Epithelial cell of proximal tubule (primary cell): ENCODE data around the gene DUSP8. TPM values are rescaled to one million over a fixed set of nuclear protein-coding genes. Genes with fewer than 3 reads are reported as not detected.
A peak's percentile ranks its signal among the peaks of the same experiment; 100 is the strongest.
"Not testable (repeated sequence)": the region's sequence is repeated elsewhere in the genome, so short reads cannot be mapped to it uniquely, and the experiment has no call there.

Experiments used
- DNase-seq: peaks from one replicate; pipeline ENCODE4 v3.0.0-alpha.2; 2011; ENCODE audit warnings: low read depth
- H3K4me3 ChIP-seq: 2 replicates; pipeline ENCODE4 v1.5.1; 2011; ENCODE audit warnings: low read depth, mild to moderate bottlenecking, low read length
- CTCF ChIP-seq: conservative IDR thresholded peaks from 2 replicates; pipeline ENCODE4 v1.5.1; 2012; ENCODE audit warnings: low read depth, mild to moderate bottlenecking, low read length
- total RNA-seq: library from RNA; depleted of rRNA; stranded (reverse); fragments of >200 nt; gene quantifications from 2 replicates; pipeline ENCODE4 v1.2.3, GENCODE V29; 2015

Gene DUSP8
- total RNA-seq = 9.7 and 13.1 TPM in 2 replicates

GRCh38 chr11:1572197-1573076 is at the start of gene DUSP8:
Gene DUSP8 (minus strand): TSS chr11:1572271. CDS start chr11:1565826, 6,445 bp downstream.
- DNase-seq = no peak
- H3K4me3 ChIP-seq = peak within 1 kb of the TSS; percentile 60
- TF ChIP-seq CTCF = no peak

DNA sequence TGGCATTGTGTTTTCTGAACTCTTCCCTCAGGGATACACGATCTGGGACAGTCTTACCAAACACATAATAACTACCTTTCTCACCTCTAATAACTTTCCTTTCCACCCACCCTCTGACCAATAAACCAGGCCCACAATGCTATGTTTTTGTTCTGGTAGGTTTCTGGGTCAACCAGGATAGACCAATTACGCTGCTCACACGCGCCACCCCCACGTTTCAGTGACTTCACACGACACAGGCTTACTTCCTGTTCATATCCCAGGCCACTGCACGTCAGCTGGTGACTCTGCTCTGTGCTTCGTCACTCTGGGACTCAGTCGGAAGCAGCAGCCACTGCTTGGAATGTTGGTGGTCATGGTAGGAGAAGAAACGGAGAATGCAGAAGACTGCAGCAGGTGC is 47.4 kb upstream of the DUSP8 start:
- no peak for DNase-seq
- TF ChIP-seq CTCF = no peak
- H3K4me3 ChIP-seq = no peak overlapping the region

DNA sequence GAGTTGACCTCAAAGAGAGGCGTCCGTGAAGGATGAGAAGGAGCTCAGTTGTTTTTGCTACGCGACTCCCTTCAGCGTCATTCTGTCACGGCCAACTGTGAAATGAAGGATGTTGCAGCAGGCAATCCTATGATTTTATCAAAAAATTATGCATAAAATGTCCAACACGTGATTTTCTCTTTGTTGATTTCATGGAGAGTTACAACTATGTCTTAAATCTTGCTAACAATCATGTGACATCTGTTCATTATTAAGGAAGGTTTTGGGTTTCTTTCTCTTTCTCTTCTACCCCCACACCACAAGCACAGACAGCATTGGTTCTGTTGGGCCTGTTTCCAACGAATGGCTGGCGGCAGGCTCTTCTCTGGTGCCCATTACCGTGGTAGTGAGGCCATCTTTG is 46.2 kb upstream of the DUSP8 start:
- TF ChIP-seq CTCF = no peak
- DNase-seq = no peak
- no peak overlapping the region for H3K4me3 ChIP-seq

DNA sequence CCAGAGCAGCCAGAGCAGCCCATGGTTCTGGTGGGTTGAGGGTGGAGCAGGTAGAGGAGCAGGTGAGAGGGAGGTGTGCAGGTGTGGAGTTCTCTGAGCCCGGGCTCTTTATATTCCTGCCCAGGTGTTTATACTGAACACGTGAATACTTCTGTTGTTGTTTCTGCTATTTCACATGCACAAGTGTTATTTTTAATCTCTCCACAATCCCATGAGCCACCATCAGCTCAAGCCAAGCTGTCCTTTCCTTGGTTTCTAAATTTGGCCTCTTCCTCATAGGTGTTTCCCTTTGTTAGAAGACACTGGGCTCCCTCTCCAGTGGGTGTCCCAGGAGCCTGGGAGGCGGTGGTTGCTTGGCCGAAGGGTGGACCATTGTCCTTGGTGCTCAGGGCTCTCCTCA is 36.3 kb upstream of the DUSP8 start, which contains the start of gene KRTAP5-3:
TSS of gene KRTAP5-3 (minus strand) at position 101 of the 400 bp plus-strand sequence. CDS start at position 23, 78 bp downstream.
- TF ChIP-seq CTCF = no peak

DNA sequence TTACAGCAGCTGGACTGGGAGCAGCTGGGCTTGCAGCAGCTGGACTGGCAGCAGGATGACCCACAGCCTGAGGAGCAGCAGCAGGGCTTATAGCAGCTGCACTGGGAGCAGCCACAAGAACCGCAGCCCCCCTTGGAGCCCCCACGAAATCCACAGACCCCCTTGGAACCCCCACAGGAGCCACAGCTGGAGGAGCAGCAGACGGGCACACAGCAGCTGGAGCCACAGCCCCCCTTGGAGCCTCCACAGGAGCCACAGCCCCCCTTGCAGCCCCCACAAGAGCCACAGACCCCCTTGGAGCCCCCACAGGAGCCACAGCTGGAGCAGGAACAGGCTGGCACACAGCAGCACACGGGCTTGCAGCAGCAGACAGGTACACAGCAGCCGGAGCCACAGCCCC is 35.8 kb upstream of the DUSP8 start:
- not testable (repeated sequence) for H3K4me3 ChIP-seq, DNase-seq

More for the DNA sequence above, 36.3 kb upstream of the DUSP8 start, which contains the start of gene KRTAP5-3:
- no peak for DNase-seq
- H3K4me3 ChIP-seq = no peak within 1 kb of the TSS

DNA sequence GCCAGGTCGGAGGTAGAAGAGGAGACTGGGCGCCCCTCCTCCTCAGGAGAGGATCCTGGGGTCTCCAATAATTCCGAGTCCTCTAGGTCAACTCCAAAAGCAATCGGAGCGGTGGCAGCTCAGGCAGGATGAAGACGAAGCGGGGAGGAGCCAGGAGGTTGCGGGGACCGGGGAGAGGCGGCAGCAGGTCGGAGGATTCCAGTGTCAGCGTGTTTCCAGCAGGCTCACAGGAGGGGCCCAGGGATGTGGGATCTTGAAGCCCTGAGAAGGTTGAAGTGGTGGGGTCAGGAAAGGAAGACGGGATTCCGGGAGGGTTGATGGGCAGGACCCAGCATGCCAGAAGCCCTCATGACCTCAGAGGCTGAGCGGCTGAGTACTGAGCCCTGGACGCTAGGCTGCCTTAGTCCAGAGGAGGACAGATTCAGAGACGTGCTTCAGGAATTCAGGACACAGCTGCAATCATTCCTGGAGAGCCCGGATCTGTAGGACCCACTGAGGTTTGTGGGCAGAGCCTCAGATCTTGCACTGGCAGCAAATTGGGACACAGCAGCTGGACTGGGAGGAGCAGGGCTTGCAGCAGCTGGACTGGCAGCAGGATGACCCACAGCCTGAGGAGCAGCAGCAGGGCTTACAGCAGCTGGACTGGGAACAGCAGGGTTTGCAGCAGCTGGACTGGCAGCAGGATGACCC is 35.2 kb upstream of the DUSP8 start:
- not testable (repeated sequence) for H3K4me3 ChIP-seq, DNase-seq

GRCh38 chr11:1605923-1606322 is 33.9 kb upstream of the DUSP8 start:
- H3K4me3 ChIP-seq, DNase-seq: not testable (repeated sequence)

DNA sequence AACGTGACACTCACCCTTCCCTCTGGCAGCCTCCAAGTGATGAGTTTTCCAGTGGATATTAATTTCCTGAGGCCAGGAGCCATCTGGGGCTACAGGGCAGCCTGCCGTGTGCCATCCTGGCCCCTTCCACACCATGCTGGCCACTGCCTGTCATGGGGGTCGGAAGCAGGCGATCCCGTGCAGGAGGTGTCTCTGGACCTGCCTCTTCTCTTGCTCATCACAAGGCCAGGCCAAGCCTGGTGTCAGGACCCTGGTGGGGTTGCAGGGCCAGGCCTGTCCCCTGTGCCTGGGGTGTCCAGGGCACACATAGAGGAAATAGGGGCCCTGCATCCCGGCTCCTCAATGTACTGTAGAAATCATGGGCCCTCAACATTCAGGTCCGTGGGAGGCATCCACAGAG is 32.6 kb upstream of the DUSP8 start:
- no peak for TF ChIP-seq CTCF
- DNase-seq = no peak
- no peak overlapping the region for H3K4me3 ChIP-seq
